Measurements from ENCODE around the gene CDC25A.
"Not testable (repeated sequence)": the region's sequence is repeated elsewhere in the genome, so short reads cannot be mapped to it uniquely, and the experiment has no call there.

The CDC25A gene

GRCh38 chr3:48188266-48189201 lies at the start of gene CDC25A:
Gene CDC25A (minus strand): TSS chr3:48188417. CDS start chr3:48187947, 470 bp downstream.
- peak; percentile 98 for DNase-seq (ENCODE audit: low read depth)

DNA sequence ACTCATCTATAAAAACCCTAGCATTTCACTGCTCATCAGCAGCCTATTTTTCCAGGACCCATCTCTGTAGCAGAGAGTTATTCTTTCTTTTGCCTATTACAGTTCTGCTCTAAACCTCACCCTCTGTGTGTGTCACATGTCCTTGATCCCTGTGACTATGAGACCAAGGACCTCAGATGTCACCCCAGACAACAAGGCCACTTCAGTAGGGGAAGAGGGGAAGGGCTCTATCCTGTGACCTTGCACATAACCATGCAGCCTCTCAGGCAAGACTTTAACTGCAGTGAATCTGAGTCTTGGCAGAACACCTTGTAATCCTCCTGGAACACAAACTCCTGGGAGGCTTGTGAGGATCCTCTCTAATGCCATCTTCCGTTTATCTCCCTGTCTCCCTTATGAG lies 48.3 kb upstream of the CDC25A start:
- DNase-seq (ENCODE audit: low read depth): no peak

DNA sequence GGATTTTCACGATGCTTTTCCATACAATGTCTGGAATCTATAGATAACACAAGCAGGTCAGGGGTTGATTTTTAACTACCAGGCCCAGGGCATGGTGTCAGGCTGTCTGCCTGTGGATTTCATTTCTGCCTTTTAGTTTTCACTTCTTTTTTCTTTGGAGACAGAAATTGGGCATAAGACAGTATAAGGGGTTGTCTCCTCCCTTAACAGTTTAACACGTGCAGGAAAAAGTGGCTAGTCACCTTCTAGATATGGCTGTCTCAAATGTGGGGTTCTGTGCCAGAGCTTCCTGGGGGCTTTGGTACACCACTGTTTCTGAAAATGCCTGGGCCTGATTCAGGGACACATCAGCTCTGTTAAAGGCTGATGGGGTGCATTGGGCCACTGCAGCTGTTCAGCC lies 45.3 kb upstream of the CDC25A start:
- DNase-seq (ENCODE audit: low read depth): no peak

DNA sequence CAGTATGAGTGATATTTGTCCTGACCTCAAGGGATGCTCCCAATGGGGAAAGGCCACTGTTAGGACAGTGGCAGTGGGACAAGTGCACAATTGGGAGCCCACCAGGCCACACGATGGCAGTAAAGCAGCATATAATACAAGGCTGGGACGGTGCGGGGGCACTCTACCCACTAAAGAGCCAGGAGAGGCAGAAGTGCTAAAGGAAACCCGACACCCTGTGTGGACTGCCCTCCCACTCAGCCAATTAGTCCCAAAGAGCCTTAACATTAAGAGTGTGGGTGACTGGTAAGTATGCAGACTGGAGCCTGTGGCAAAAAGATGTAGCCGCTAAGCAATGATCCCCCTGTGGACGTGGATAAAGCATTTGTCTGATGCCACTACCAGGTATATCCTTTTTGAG lies 44.5 kb upstream of the CDC25A start:
- peak; percentile 43 for DNase-seq (ENCODE audit: low read depth)

DNA sequence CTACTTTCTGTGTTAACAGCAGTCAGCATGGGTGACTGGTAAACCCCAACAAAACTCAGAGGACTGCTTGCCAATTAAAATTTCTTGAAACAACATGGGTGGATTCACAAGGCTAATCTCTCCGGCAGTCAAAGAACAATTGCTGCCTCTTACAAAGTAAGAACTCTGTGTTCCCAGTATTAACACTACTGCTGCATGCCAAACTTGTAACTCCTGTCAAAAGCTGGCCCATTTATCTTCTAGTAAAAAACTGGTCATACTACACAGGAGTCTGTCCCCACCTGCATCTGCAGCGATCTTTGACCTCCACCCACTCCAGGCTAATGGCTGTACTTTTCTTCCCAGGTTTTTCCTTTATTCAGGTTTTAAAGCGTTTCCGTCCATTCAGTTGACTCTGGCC lies 44.0 kb upstream of the CDC25A start:
- DNase-seq (ENCODE audit: low read depth): no peak

DNA sequence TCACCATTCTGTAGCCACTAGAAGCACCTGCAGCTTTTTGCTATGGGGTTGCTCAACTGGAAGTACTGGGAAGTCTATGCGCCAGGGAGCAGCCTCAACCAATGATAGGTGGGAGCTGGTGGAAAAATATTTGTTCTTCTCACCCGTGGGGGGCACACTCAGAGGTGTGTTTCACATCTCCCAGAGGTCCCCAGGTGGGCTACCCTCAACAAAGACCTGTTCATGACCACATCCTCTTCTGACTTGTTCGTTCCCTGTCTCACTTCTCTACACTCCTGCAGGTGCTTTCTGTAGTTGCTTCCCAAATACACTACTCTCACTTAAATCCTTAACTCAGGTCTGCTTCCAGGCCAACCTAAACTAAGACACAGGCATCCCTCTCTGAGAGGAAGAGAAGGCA lies 38.7 kb upstream of the CDC25A start:
- DNase-seq (ENCODE audit: low read depth): no peak

DNA sequence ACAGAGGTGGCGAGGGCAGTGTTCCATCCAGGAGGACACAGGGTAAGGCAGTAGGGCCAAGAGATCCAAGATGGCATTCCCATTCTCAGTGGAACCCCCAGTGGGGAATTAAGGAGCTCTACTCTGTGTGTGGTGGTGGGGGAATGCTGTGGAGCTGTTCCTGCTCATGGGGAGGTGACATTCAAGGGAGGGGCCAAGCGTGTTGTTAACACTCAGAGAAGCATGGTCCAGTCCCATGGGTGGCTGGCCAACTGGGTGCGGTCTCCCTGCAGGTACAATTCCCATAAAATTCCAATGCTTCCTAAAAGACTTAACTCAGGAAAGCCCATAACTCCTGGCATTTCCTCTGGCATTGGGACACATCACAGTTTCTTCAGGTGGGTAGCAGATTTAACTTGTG lies 37.4 kb upstream of the CDC25A start:
- DNase-seq (ENCODE audit: low read depth): no peak

DNA sequence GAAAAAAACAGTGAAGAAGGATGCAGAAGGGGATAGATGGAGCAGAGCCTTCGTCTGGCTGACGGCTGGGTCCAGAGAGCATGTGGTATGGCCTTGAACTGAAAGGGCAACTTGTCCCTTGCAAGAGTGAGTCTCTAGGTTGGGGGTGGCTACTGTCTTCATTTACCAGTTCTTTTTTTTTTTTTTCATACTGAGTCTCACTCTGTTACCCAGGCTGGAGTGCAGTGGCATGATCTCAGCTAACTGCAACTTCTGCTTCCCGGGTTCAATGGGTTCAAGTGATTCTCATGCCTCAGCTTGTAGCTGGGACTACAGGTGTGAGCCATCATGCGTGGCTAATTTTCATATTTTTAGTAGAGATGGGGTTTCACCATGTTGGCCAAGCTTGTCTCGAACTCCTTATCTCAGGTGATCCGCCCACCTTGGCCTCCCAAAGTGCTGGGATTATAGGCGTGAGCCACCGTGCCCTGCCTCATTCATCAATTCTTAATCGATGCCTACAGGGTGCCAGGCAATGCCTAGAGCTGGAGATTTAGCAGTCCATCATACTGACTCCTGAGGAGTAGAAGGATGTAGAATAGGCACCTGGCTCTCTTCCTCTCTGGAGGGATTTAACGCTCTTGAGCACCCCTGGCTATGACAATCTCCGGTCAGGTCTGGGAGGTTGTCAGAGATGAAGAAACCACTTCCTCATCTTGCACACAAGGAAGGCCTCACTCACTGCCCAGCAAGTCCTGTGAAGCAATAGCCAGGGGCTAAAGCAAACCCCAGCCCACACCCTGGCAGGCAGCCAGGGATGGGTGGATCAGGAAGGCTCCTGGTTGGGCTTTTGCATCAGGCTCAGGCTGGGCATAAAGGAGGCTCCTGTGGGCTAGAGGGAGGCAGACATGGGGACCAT lies 34.6 kb upstream of the CDC25A start, which contains the start of gene CAMP:
CAMP (plus strand) TSS at position 880 of the 898 bp plus-strand sequence; CDS start at position 897, 17 bp downstream.
- peak; percentile 90 for DNase-seq (ENCODE audit: low read depth)

- DNase-seq (ENCODE audit: low read depth): no peak
Observed at GRCh38 chr3:48220746-48221145, 32.5 kb upstream of the CDC25A start.

DNA sequence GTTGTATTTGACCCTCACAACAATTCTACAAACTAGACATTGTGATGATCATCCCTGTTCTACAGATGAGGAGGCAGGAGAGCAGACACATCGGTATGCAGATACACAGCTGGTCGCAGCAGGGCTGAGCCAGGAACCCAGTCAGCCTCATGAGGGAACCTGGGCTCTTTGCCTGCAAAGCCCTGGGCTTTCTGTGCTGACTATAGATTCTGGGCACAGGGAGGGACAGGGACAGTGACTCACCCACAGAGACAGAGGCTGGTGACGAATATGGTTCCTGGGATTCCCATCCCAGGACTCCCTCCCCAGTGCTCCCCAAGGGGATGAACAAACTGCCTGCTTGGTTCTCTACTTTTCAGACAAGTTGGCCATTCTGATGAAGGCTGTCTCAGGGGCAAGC lies 31.3 kb upstream of the CDC25A start:
- no peak for DNase-seq (ENCODE audit: low read depth)

DNA sequence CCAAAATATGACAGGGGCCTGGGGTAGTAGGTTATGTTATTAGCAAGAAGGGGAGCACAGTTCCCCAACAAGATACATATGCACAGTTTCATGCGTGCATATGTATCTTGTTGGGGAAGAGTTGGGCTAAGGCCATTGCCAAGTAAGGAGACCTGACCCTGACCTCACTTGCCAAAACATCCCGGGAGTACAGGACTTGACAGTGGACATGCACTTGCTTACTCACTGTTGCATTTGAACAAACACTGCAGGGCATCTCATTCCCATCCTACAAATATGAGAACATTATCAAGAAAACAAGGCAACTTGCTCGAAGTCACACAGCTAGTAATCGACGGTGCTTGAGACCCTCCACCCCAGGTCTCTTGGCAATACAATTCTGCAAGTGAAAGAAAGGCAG lies 30.3 kb upstream of the CDC25A start:
- DNase-seq (ENCODE audit: low read depth): no peak

DNA sequence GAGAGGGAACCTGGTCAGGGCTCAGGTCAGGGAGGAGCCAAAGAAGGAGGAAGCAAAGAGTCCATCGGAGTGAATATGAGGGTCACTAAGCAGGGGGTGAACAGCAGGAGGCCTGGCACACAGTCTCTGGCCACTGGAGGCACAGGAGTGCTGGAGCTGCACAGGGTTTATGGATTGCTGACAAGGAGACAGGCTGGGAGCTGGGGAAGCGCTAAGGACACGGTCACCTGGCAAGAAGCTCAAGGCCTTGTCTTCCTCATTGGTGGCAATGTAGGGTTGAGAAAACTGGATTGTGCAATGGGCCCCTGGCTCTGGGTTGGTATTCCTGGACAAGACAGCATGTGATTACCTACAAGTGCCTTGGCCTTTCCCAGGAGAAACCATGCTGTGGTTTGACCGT lies 29.2 kb upstream of the CDC25A start:
- peak; percentile 16 for DNase-seq (ENCODE audit: low read depth)

DNA sequence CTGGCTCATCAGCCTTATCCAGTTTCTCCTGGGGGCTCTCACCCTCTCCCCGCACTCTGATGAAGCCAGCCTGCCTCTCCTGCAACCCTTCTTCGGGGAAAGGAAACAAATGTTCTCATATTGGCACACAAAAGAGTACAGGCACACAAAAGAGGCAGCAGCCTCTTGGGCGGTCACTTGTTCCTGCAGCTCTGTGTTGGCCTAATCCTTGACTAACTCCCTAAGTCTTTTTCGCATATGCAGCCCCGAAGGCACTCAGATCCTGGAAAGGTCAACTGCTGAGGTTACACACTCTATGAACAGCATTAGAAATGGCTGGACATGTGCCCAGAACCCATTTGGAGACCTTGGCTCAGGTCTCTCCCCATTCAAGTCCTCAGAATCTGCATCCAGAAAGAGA lies 27.7 kb upstream of the CDC25A start:
- DNase-seq (ENCODE audit: low read depth): no peak

DNA sequence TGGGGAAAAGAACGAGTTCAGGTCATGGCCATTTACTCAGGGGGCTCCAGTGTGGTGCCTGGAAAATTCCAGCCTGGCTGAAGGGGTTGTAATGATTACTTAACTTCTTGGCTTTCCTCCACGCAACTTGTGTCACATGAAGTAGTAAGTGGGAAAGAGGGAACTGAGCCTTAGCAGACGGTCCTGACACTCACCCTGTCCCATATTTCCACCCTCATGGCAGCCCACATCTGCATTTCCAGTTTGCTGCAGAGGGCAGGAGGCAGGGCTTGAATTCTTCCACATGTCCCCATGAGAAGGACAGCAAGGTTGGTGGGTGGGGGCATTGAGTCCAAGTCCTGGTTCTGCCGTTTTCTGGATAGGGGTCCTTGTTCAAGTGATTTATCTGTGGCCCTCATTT lies 27.2 kb upstream of the CDC25A start:
- DNase-seq (ENCODE audit: low read depth): peak; percentile 32

DNA sequence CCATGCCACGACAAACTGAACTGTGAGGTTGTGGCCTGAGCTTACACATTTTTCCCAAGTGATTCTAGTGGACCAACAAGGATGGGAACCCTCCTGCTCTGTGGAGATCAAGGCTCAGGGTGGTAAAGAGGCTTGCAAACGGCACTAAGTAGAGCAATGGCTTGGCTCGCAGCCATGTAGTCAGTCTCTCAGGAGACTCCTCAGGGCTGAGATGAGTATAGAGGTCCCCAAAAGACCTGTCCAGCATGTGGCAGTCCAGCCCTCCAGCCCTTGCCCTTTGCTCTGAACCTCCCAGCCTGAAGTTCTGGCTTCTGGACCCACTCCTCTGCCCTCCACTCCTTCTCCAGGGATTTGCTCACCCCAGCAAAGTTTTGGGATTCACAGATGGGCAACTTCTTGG lies 26.8 kb upstream of the CDC25A start:
- DNase-seq (ENCODE audit: low read depth): no peak

GRCh38 chr3:48214225-48214624 lies 26.0 kb upstream of the CDC25A start:
- no peak for DNase-seq (ENCODE audit: low read depth)

- DNase-seq (ENCODE audit: low read depth): not testable (repeated sequence)
Observed at GRCh38 chr3:48211776-48212175, 23.6 kb upstream of the CDC25A start.

GRCh38 chr3:48210534-48210933 lies 22.3 kb upstream of the CDC25A start:
- not testable (repeated sequence) for DNase-seq (ENCODE audit: low read depth)

- DNase-seq (ENCODE audit: low read depth): no peak
Observed at GRCh38 chr3:48209445-48209844, 21.2 kb upstream of the CDC25A start.

- DNase-seq (ENCODE audit: low read depth): no peak
Observed at GRCh38 chr3:48208076-48208475, 19.9 kb upstream of the CDC25A start.

DNA sequence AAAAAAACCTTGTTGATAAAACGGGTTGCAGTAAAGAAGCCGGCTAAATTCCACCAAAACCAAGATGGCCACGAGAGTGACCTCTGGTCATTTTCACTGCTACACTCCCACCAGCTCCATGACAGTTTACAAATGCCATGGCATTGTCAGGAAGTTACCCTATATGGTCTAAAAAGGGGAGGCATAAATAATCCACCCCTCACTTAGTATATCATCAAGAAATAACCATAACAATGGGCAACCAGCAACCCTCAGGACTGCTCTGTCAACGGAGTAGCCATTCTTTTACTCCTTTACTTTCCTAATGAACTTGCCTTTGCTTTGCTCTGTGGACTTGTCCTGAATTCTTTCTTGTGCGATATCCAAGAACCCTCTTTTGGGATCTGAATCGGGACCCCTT lies 14.4 kb upstream of the CDC25A start:
- DNase-seq (ENCODE audit: low read depth): peak; percentile 14

DNA sequence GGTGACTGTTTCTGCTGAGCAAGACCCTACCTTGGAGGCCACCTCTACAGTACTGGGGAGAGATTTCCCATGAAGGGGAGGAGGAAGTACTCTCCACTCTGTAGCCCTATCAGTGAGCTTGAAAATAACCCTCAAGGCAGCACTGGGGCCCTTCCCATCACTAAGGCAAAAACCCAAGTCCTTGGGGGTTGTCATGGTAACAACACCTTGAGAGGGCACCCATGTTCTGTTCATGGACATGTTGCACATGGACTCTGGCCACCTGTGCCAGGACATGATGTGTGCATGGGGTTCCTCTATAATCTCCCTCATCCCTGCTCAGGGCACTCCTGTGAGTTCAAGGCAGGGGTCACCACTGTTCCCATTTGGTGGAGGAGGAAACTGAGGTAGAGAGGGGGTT lies 10.9 kb upstream of the CDC25A start:
- no peak for DNase-seq (ENCODE audit: low read depth)

- no peak for DNase-seq (ENCODE audit: low read depth)
Observed at GRCh38 chr3:48196611-48197010, 8.4 kb upstream of the CDC25A start.
